ENCODE measurements around the gene MPO. TPM values are rescaled to one million over a fixed set of nuclear protein-coding genes. Genes with fewer than 3 reads are reported as not detected.

The MPO gene
- total and polyA plus RNA-seq, 2 donors (not counting 1 experiment from before 2014, with no cell fraction given): 0.07 TPM; not detected in 1

- Histone ChIP-seq H3K4me1 (ENCODE audit: control insufficient read depth in 2 of 2, insufficient read depth in 2 of 2, low read length in 2 of 2) (peaks cover 28 to 45% of the 10 kb centered on the region in 2 donors), H3K4me3 (ENCODE audit: control extremely low read depth in 1 of 5, extremely low read depth in 1 of 5, insufficient read depth in 1 of 5, low read depth in 2 of 5, low read length in 4 of 5) (no peak overlapping the region), H3K9ac (ENCODE audit: low read length) (no peak overlapping the region), H3K9me3 (ENCODE audit: control extremely low read depth in 1 of 3, control insufficient read depth in 2 of 3, insufficient read depth in 1 of 3, low read length in 2 of 3) (no peaks in the 10 kb centered on the region), H3K79me2 (ENCODE audit: control insufficient read depth, insufficient read depth, low read length) (peaks cover 23% of the 10 kb centered on the region), H3K36me3 (replicated peaks in 1 of 2; ENCODE audit: control extremely low read depth in 1 of 2, control insufficient read depth in 1 of 2, extremely low read depth in 1 of 2, insufficient read depth in 2 of 2, low read length in 1 of 2) (no peaks in the 10 kb centered on the region), H3K4me2 (replicated peaks; ENCODE audit: low read depth, low read length, poor library complexity, severe bottlenecking) (peak overlapping the region; percentile 87), H4K20me1 (ENCODE audit: control insufficient read depth, insufficient read depth, low read length, poor library complexity, severe bottlenecking) (peaks cover 7% of the 10 kb centered on the region), H2AFZ (ENCODE audit: insufficient read depth, low read depth, low read length, poor library complexity, severe bottlenecking) (peak overlapping the region; percentile 78), H3K27me3 (replicated peaks in 1 of 4; ENCODE audit: control extremely low read depth in 1 of 4, control insufficient read depth in 3 of 4, insufficient read depth in 4 of 4, low read length in 3 of 4) (no peaks in the 10 kb centered on the region), H3K27ac (ENCODE audit: low read length in 2 of 2) (no peak overlapping the region)
- peak; percentile 8 for DNase-seq
- CTCF ChIA-PET: interaction anchor here (1.7 to 17.9 kb wide), 3 partner anchors 18 to 94 kb away, joined by 5 to 587 read pairs (median 6); partner anchors contain the start of gene RNF43
- WGBS (ENCODE audit: insufficient coverage): 91% methylated on average over 6 of the region's 8 CpGs
- Mint-ChIP-seq H3K27ac (no peak overlapping the region), H3K9me3 (ENCODE audit: insufficient read depth) (no peaks in the 10 kb centered on the region), H3K4me3 (peak overlapping the region; percentile 37), H3K4me1 (peaks cover 42% of the 10 kb centered on the region), H3K27me3 (no peaks in the 10 kb centered on the region)
- POLR2A ChIA-PET: interaction anchor here (0.8 to 19.3 kb wide), 4 partner anchors 9 to 43 kb away, joined by 4 to 663 read pairs (median 6); partner anchors contain the start of gene SUPT4H1
- intact Hi-C loops (cut with micrococcal nuclease): no loop called here
- ATAC-seq (ENCODE audit: low read depth): no peak
- TF ChIP-seq, protein P1, sequence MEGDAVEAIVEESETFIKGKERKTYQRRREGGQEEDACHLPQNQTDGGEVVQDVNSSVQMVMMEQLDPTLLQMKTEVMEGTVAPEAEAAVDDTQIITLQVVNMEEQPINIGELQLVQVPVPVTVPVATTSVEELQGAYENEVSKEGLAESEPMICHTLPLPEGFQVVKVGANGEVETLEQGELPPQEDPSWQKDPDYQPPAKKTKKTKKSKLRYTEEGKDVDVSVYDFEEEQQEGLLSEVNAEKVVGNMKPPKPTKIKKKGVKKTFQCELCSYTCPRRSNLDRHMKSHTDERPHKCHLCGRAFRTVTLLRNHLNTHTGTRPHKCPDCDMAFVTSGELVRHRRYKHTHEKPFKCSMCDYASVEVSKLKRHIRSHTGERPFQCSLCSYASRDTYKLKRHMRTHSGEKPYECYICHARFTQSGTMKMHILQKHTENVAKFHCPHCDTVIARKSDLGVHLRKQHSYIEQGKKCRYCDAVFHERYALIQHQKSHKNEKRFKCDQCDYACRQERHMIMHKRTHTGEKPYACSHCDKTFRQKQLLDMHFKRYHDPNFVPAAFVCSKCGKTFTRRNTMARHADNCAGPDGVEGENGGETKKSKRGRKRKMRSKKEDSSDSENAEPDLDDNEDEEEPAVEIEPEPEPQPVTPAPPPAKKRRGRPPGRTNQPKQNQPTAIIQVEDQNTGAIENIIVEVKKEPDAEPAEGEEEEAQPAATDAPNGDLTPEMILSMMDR (IDR thresholded peaks at IDR 0.05): no peak
- no peak for TF ChIP-seq EZH2 (IDR thresholded peaks at IDR 0.05; ENCODE audit: borderline replicate concordance, insufficient read depth, low read depth, low read length, poor library complexity, severe bottlenecking)
These were observed 42.8 kb upstream of the MPO start for GRCh38 chr17:58323366-58324055.

DNA sequence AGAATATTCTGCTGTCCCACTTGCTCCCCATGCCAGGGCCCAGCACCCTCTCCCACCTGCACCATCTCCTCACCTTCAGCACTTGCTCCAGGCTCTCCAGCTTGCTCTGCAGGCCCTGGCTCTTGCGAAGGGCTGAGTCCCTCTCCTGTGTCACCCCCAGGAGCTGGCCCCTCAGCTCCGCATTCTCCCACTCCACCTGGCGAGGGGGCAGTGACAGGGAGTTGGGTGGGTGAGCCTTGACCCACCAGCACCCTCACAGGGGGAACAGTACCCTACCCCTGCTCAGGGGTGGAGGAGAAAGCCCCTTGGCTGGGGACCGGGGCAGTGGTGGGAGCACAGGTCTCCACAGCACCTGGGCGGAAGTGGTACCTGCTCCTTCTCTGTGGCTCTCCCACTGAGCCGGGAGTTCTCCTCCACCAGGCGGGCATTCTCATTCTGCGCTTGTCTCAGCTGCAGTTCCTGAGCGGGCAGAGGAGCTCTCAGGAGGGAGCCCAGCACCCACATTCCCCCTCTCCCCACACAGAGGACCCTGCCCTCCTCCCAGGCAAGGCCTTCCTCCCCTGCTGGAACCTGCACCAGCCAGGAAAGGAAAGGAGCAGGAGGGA, 41.9 kb upstream of the MPO start:
- Mint-ChIP-seq H3K9me3 (ENCODE audit: insufficient read depth) (no peaks in the 10 kb centered on the region), H3K4me3 (no peak overlapping the region), H3K27me3 (no peaks in the 10 kb centered on the region), H3K27ac (no peak overlapping the region), H3K4me1 (peaks cover 40% of the 10 kb centered on the region)
- Histone ChIP-seq H3K27ac (ENCODE audit: low read length in 2 of 2) (no peak overlapping the region), H3K36me3 (replicated peaks in 1 of 2; ENCODE audit: control extremely low read depth in 1 of 2, control insufficient read depth in 1 of 2, extremely low read depth in 1 of 2, insufficient read depth in 2 of 2, low read length in 1 of 2) (no peaks in the 10 kb centered on the region), H2AFZ (ENCODE audit: insufficient read depth, low read depth, low read length, poor library complexity, severe bottlenecking) (no peak overlapping the region), H3K4me1 (ENCODE audit: control insufficient read depth in 2 of 2, insufficient read depth in 2 of 2, low read length in 2 of 2) (peaks cover 25 to 42% of the 10 kb centered on the region in 2 donors), H3K4me3 (ENCODE audit: control extremely low read depth in 1 of 5, extremely low read depth in 1 of 5, insufficient read depth in 1 of 5, low read depth in 2 of 5, low read length in 4 of 5) (no peak overlapping the region), H4K20me1 (ENCODE audit: control insufficient read depth, insufficient read depth, low read length, poor library complexity, severe bottlenecking) (peaks cover 7% of the 10 kb centered on the region), H3K27me3 (replicated peaks in 1 of 4; ENCODE audit: control extremely low read depth in 1 of 4, control insufficient read depth in 3 of 4, insufficient read depth in 4 of 4, low read length in 3 of 4) (no peaks in the 10 kb centered on the region), H3K9ac (ENCODE audit: low read length) (no peak overlapping the region), H3K9me3 (ENCODE audit: control extremely low read depth in 1 of 3, control insufficient read depth in 2 of 3, insufficient read depth in 1 of 3, low read length in 2 of 3) (no peaks in the 10 kb centered on the region), H3K79me2 (ENCODE audit: control insufficient read depth, insufficient read depth, low read length) (peaks cover 21% of the 10 kb centered on the region), H3K4me2 (replicated peaks; ENCODE audit: low read depth, low read length, poor library complexity, severe bottlenecking) (no peak overlapping the region)
- DNase-seq (no peak), ATAC-seq (ENCODE audit: low read depth) (no peak)
- CTCF ChIA-PET: interaction anchor here (1.3 to 17.9 kb wide), 4 partner anchors 19 to 95 kb away, joined by 5 to 587 read pairs (median 6); partner anchors contain the start of gene RNF43
- TF ChIP-seq EZH2 (IDR thresholded peaks at IDR 0.05; ENCODE audit: borderline replicate concordance, insufficient read depth, low read depth, low read length, poor library complexity, severe bottlenecking): no peak
- TF ChIP-seq, protein P1 (IDR thresholded peaks at IDR 0.05): no peak
- POLR2A ChIA-PET: interaction anchor here (1.1 to 19.3 kb wide), 3 partner anchors 10 to 29 kb away, joined by 6 to 663 read pairs (median 7); partner anchors contain the start of gene SUPT4H1
- 93% methylated on average over 3 of the region's 9 CpGs for WGBS (ENCODE audit: insufficient coverage)
- intact Hi-C loops (cut with micrococcal nuclease): no loop called here
